Adrenal gland (tissue), 12 donors: ENCODE results near the gene CMC2. TPM values are rescaled to one million over a fixed set of nuclear protein-coding genes. Genes with fewer than 3 reads are reported as not detected.

Source experiments
- DNase-seq, 7 donors: peaks; one replicate each; pipeline ENCODE4 v3.0.0-alpha.2; 2019 to 2020
- H3K27ac ChIP-seq, 5 donors: fragments of 200-600 bp; sonication (generic) in 4 of 5; 1 replicate in 3 of 5; 2 replicates in 2 of 5; pipeline versions ENCODE4 v1.5.1 to v1.8.0; 2016 to 2020; ENCODE audit warnings: mild to moderate bottlenecking in 1 of 5
- H3K27me3 ChIP-seq: fragments of 200-600 bp; 2 replicates; pipeline ENCODE4 v1.8.0; 2021
- H3K36me3 ChIP-seq, 2 donors: fragments of 200-600 bp; replicated peaks in 1 of 2; 1 replicate in 1 of 2; 2 replicates in 1 of 2; pipeline versions ENCODE4 v1.5.1 to v1.8.0; 2018 to 2022
- H3K4me1 ChIP-seq, 2 donors: fragments of 200-600 bp; replicated peaks in 1 of 2; 1 replicate in 1 of 2; 2 replicates in 1 of 2; pipeline versions ENCODE4 v1.5.1 to v1.8.0; 2018 to 2021
- H3K4me3 ChIP-seq, 4 donors: fragments of 200-600 bp; sonication (generic) in 3 of 4; one replicate each; pipeline ENCODE4 v1.5.1; 2016 to 2018
- H3K9me3 ChIP-seq, 3 donors: fragments of 200-600 bp; sonication (generic) in 1 of 3; replicated peaks in 1 of 3; 1 replicate in 2 of 3; 2 replicates in 1 of 3; pipeline versions ENCODE4 v1.5.1 to v1.8.0; 2016 to 2021
- POLR2A ChIP-seq, 2 donors: fragments of 450-650 bp; IDR thresholded peaks; one replicate each; pipeline ENCODE4 v1.6.1; 2017; ENCODE audit warnings: antibody characterized with exemption in 2 of 2, mild to moderate bottlenecking in 2 of 2, moderate library complexity in 1 of 2
- WGBS, 4 donors: extraction: QIAGEN DNeasy Blood & Tissue Kit in 2 of 4; methylation state at CpG; one replicate each; pipeline versions ENCODE4 v1.1.5 to v1.1.7; 2013 to 2017; 5-methylcytosine and 5-hydroxymethylcytosine counted together
- intact Hi-C, 2 donors: fragments of 100-400 bp; cut with DNase I; formaldehyde crosslinking; loops; one replicate each; pipeline versions ENCODE4 v1.14.1 to v1.15.0; 2022 to 2023
- polyA plus RNA-seq, 3 donors: library from polyadenylated mRNA; stranded (reverse); fragments of 200-250 nt in 2 of 3; fragments of 350-450 nt in 1 of 3; fragmentation: Illumina TruSeq in 1 of 3; extraction: RNeasy Lipid Tissue Mini Kit (QIAGEN cat#74804) in 1 of 3; gene quantifications; one replicate each; pipeline ENCODE4 v1.2.3, GENCODE V29; 2013 to 2014
- total RNA-seq, 9 donors: library from RNA; depleted of rRNA in 4 of 9; stranded (reverse); fragments of >200 nt in 4 of 9; fragments of 120-200 nt in 1 of 9; fragmentation: NEBNext Ultra II Directional in 1 of 9; extraction: Animal tissue kit (Norgen Biotek cat#: 25700) in 1 of 9; gene quantifications; one replicate each; pipeline versions ENCODE4 v1.1.0 to v1.2.4, GENCODE V29; 2013 to 2023
- TF ChIP-seq, protein P1 (sequence below), 6 experiments: fragments of 450-650 bp in 4 of 6; fragments of 200-600 bp in 2 of 6; sonication (generic) in 1 of 6; IDR thresholded peaks; 1 replicate in 5 of 6; 2 replicates in 1 of 6; pipeline versions ENCODE4 v1.5.1 to v1.8.0; 2016 to 2021; ENCODE audit warnings: antibody characterized with exemption in 6 of 6, mild to moderate bottlenecking in 2 of 6, moderate library complexity in 1 of 6
- donor health status: healthy with polysubstance abuse.
- donor health status: Bipolar disorder and iron deficiency.
- donor health status: DM: yes; HTN: yes; CAD: no.
- donor health status: DM: no; HTN: no; CAD: no.
- donor health status: DM: no; HTN: no; CAD: no.
- donor health status: DM: yes; HTN: yes; CAD: no.

CMC2 gene
- total and polyA plus RNA-seq, 12 donors = 36.1 to 170 (median 65.8) TPM

DNA sequence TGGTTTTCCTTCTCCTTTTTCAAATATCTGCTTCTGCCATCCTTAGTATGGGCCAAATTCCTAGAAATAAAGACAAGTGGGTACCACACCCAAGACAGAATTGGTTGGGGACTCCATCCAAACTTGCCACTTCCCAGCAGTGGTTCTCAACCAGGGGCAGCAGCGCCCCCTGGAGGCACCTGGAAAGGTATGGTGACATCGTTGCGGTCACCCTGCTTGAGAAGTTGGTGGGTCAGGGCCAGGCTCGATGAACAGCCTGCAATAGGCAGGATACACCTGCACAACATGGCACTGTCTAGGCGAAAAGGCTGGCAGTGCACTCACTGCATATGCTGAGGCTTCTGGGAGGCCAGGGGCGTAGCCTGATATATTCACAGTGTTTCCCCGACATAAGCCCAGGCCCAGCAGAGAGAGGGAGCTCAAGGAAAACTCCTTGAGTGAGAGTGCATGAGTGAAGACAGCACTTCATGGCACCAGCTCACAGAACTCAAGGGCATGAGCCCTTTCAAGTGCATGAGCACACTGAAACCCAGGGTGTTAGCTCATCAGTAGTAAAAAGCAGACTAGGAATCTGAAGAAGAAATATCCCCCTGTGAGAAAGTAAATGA, 57.7 kb downstream of the CMC2 start:
- Histone ChIP-seq H3K27me3 (no peaks in the 10 kb centered on the region), H3K27ac (no peak overlapping the region), H3K9me3 (no peaks in the 10 kb centered on the region), H3K4me3 (no peak overlapping the region), H3K4me1 (no peaks in the 10 kb centered on the region), H3K36me3 (no peaks in the 10 kb centered on the region)
- no peak for TF ChIP-seq POLR2A (IDR thresholded peaks at IDR 0.05)
- TF ChIP-seq, protein P1, sequence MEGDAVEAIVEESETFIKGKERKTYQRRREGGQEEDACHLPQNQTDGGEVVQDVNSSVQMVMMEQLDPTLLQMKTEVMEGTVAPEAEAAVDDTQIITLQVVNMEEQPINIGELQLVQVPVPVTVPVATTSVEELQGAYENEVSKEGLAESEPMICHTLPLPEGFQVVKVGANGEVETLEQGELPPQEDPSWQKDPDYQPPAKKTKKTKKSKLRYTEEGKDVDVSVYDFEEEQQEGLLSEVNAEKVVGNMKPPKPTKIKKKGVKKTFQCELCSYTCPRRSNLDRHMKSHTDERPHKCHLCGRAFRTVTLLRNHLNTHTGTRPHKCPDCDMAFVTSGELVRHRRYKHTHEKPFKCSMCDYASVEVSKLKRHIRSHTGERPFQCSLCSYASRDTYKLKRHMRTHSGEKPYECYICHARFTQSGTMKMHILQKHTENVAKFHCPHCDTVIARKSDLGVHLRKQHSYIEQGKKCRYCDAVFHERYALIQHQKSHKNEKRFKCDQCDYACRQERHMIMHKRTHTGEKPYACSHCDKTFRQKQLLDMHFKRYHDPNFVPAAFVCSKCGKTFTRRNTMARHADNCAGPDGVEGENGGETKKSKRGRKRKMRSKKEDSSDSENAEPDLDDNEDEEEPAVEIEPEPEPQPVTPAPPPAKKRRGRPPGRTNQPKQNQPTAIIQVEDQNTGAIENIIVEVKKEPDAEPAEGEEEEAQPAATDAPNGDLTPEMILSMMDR (IDR thresholded peaks at IDR 0.05) = peak; percentile 39 to 69 (median 58)
- 30 to 67% (median 49%) methylated on average over 1 to 7 of the region's 7 CpGs for WGBS, 4 donors
- intact Hi-C loops = no loop called here
- peak in 6 of 7 donors; percentile 58 to 84 (median 69) for DNase-seq

DNA sequence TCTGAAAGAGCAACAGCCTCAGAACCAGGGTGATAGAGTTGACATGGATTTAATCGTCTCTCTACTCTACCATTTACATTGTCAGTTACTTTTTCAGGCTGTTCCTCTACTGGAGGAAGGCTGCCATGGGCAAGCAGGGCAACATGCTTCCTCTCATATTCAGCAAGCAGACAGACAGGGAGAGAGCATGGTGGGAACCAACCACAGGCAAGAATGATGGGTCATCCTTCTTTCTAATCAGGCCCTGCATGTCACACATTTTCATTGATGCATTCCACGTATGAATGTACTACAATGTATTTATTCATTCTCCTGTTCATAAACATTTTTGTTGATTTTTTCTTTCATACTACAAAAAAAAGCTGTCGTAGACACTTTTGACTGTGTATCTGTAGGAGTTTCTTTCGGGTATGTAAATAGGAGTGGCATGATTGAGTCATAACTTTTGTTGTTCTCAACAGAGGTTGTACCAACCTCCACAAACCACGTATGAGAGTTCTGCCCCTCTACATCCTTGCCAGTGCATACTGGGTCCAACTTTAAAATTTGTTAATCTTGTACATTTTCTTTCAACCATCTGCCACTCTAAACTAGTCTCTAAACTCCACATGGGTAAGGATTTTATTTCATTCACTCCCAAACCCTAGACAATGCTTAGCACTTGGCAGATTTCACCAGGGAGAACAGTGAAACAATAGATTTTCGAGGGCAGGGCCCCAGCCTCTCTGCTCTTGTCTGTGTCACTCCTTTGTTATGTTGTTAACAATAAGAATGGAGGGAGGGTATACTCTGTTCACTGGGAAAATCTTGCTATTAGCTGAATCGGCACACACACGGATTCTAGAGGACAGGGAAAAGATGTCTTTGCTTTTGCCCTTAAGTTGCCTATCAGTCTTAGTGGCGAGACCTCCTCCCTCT, 58.7 kb downstream of the CMC2 start:
- Histone ChIP-seq H3K27me3 (no peaks in the 10 kb centered on the region), H3K4me1 (no peaks in the 10 kb centered on the region), H3K9me3 (no peaks in the 10 kb centered on the region), H3K27ac (no peak overlapping the region), H3K36me3 (no peaks in the 10 kb centered on the region), H3K4me3 (no peak overlapping the region)
- intact Hi-C loops = no loop called here
- TF ChIP-seq, protein P1 (IDR thresholded peaks at IDR 0.05) = no peak
- WGBS, 4 donors = 73 to 79% (median 77%) methylated on average over 8 to 9 of the region's 9 CpGs
- no peak for DNase-seq

DNA sequence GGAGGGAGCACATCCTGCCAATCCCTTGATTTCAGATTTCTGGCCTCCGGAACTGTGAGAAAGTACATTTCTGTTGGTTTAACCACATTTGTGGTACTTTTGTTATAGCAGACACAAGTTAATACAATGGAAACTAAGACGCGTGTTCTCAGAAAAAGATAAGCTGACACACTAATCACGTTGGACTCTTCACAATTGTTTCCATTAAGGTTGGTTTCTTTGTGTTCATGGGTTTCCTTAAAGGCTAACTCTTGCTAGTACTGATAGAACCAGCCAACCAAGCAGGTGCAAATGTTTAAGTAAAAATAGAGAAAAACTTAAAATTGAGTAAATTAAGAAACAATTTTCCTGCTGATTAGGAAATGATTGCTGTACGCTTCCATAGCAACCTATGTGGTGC, 59.4 kb downstream of the CMC2 start:
- no peaks in the 10 kb centered on the region for H3K9me3 ChIP-seq
- no peaks in the 10 kb centered on the region for H3K4me1 ChIP-seq
- TF ChIP-seq, protein P1 (IDR thresholded peaks at IDR 0.05) = no peak
- no peak for TF ChIP-seq POLR2A (IDR thresholded peaks at IDR 0.05)
- no peak for DNase-seq
- H3K27me3 ChIP-seq = no peaks in the 10 kb centered on the region
- intact Hi-C loops = no loop called here
- 84 to 94% (median 92%) methylated on average over 5 of the region's 5 CpGs for WGBS, 4 donors
- no peaks in the 10 kb centered on the region for H3K36me3 ChIP-seq
- H3K4me3 ChIP-seq = no peak overlapping the region
- no peak overlapping the region for H3K27ac ChIP-seq

DNA sequence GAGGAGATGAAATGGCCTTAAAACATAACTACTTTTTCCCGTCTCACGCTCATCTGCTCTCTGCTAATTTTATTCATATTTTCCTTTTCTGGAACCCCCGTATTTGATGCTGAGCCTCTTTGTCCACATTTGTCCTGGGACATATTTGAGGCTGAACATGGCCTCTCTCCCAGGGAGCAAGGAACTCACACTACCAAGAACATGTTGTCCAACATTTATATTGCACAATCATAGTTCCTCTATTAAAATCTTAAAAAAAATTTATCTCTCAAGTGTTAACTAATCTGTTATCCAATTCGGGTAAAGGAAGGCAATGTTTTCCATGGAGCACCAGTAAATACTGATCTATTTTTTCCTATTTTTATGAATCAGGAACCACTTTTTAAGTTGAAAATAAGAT, 60.2 kb downstream of the CMC2 start:
- Histone ChIP-seq H3K27me3 (no peaks in the 10 kb centered on the region), H3K4me3 (no peak overlapping the region), H3K36me3 (no peaks in the 10 kb centered on the region), H3K9me3 (no peaks in the 10 kb centered on the region), H3K27ac (no peak overlapping the region), H3K4me1 (no peaks in the 10 kb centered on the region)
- no peak for DNase-seq
- WGBS, 4 donors = 63 to 78% (median 74%) methylated on average over 4 of the region's 4 CpGs
- TF ChIP-seq, protein P1 (IDR thresholded peaks at IDR 0.05) = no peak
- TF ChIP-seq POLR2A (IDR thresholded peaks at IDR 0.05) = no peak
- intact Hi-C loops = no loop called here
